ENCODE measurements around the gene LAIR2.
A peak's percentile ranks its signal among the peaks of the same experiment; 100 is the strongest.

LAIR2 gene

GRCh38 chr19:54515156-54515555 is 12.5 kb downstream of the LAIR2 start:
- Histone ChIP-seq H3K27me3 (ENCODE audit: insufficient read depth, poor library complexity, severe bottlenecking) (peaks cover 10% of the 10 kb centered on the region), H3K27ac (replicated peaks) (no peak overlapping the region)

GRCh38 chr19:54517483-54517882 is 14.9 kb downstream of the LAIR2 start:
- Histone ChIP-seq H3K27ac (replicated peaks) (no peak overlapping the region), H3K4me3 (replicated peaks; ENCODE audit: insufficient read depth, low read length) (no peak overlapping the region), H3K27me3 (ENCODE audit: insufficient read depth, poor library complexity, severe bottlenecking) (peaks cover 10% of the 10 kb centered on the region)
- peak; percentile 41 to 43 for DNase-seq (ENCODE audit: low read depth in 1 of 2, low spot score in 1 of 2)
- TF ChIP-seq REST (IDR thresholded peaks at IDR 0.05; ENCODE audit: insufficient replicate concordance, low read depth) (peak; percentile 99), GABPA (IDR thresholded peaks at IDR 0.05; ENCODE audit: low read depth) (no peak), POLR2AphosphoS5 (IDR thresholded peaks at IDR 0.05; ENCODE audit: low read depth) (no peak)
- TF ChIP-seq, protein P1, sequence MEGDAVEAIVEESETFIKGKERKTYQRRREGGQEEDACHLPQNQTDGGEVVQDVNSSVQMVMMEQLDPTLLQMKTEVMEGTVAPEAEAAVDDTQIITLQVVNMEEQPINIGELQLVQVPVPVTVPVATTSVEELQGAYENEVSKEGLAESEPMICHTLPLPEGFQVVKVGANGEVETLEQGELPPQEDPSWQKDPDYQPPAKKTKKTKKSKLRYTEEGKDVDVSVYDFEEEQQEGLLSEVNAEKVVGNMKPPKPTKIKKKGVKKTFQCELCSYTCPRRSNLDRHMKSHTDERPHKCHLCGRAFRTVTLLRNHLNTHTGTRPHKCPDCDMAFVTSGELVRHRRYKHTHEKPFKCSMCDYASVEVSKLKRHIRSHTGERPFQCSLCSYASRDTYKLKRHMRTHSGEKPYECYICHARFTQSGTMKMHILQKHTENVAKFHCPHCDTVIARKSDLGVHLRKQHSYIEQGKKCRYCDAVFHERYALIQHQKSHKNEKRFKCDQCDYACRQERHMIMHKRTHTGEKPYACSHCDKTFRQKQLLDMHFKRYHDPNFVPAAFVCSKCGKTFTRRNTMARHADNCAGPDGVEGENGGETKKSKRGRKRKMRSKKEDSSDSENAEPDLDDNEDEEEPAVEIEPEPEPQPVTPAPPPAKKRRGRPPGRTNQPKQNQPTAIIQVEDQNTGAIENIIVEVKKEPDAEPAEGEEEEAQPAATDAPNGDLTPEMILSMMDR (IDR thresholded peaks at IDR 0.05; ENCODE audit: insufficient read depth, low read length) = no peak

More at GRCh38 chr19:54515156-54515555, 12.5 kb downstream of the LAIR2 start:
- TF ChIP-seq REST (IDR thresholded peaks at IDR 0.05; ENCODE audit: insufficient replicate concordance, low read depth) (no peak), POLR2AphosphoS5 (IDR thresholded peaks at IDR 0.05; ENCODE audit: low read depth) (no peak), GABPA (IDR thresholded peaks at IDR 0.05; ENCODE audit: low read depth) (no peak), SPI1 (IDR thresholded peaks at IDR 0.05; ENCODE audit: borderline replicate concordance, low read depth) (no peak)
- TF ChIP-seq, protein P1 (IDR thresholded peaks at IDR 0.05; ENCODE audit: insufficient read depth, low read length) = no peak
- DNase-seq (ENCODE audit: low read depth in 1 of 2, low spot score in 1 of 2) = no peak
- no peak overlapping the region for H3K4me3 ChIP-seq (replicated peaks; ENCODE audit: insufficient read depth, low read length)

- Histone ChIP-seq H3K27ac (replicated peaks) (no peak overlapping the region), H3K4me3 (replicated peaks; ENCODE audit: insufficient read depth, low read length) (no peak overlapping the region), H3K27me3 (ENCODE audit: insufficient read depth, poor library complexity, severe bottlenecking) (peaks cover 17% of the 10 kb centered on the region)
- TF ChIP-seq GABPA (IDR thresholded peaks at IDR 0.05; ENCODE audit: low read depth) (no peak), SPI1 (IDR thresholded peaks at IDR 0.05; ENCODE audit: borderline replicate concordance, low read depth) (no peak), REST (IDR thresholded peaks at IDR 0.05; ENCODE audit: insufficient replicate concordance, low read depth) (no peak), POLR2AphosphoS5 (IDR thresholded peaks at IDR 0.05; ENCODE audit: low read depth) (no peak)
- TF ChIP-seq, protein P1 (IDR thresholded peaks at IDR 0.05; ENCODE audit: insufficient read depth, low read length) = no peak
- DNase-seq (ENCODE audit: low read depth in 1 of 2, low spot score in 1 of 2) = no peak
Observed at GRCh38 chr19:54518844-54519243, 16.2 kb downstream of the LAIR2 start.
